WTC11 (cell line): Measurements from ENCODE around the gene INSL3. TPM values are rescaled to one million over a fixed set of nuclear protein-coding genes. Genes with fewer than 3 reads are reported as not detected.

ENCODE experiments used
- ATAC-seq: fragments of 200-7000 bp; cut with Tn5 transposase; 2 replicates; pipeline ENCODE4 v1.10.0; 2021; ENCODE audit warnings: mild to moderate bottlenecking, moderate library complexity
- CTCF ChIA-PET: fragments of 300-600 bp; sonication (Branson Sonifier 250); formaldehyde crosslinking; loops from one replicate; lab custom pipeline; 2021; ENCODE audit warnings: antibody characterized with exemption; lab: Charles Lee
- POLR2A ChIA-PET: fragments of 350-600 bp; sonication (Branson Sonifier 250); formaldehyde crosslinking; loops from one replicate; lab custom pipeline; 2021; ENCODE audit warnings: antibody characterized with exemption; lab: Charles Lee
- DNase-seq: peaks from one replicate; pipeline ENCODE4 v3.0.0; 2021; ENCODE audit warnings: low spot score
- H3K27ac Mint-ChIP-seq: 2 replicates; pipeline ENCODE4 v1.8.0; 2021; ENCODE audit warnings: mixed read lengths
- H3K27me3 Mint-ChIP-seq: 2 replicates; pipeline ENCODE4 v1.8.0; 2021; ENCODE audit warnings: low read depth, mild to moderate bottlenecking, moderate library complexity, mixed read lengths
- H3K36me3 Mint-ChIP-seq: 2 replicates; pipeline ENCODE4 v1.8.0; 2021; ENCODE audit warnings: mixed read lengths
- H3K4me1 Mint-ChIP-seq: 2 replicates; pipeline ENCODE4 v1.8.0; 2022; ENCODE audit warnings: mixed read lengths
- H3K4me3 Mint-ChIP-seq: 2 replicates; pipeline ENCODE4 v1.8.0; 2021; ENCODE audit warnings: mild to moderate bottlenecking, moderate library complexity, mixed read lengths
- H3K9me3 Mint-ChIP-seq: 2 replicates; pipeline ENCODE4 v1.8.0; 2021; ENCODE audit warnings: mixed read lengths
- ARID4B ChIP-seq: sonication (generic); formaldehyde crosslinking; IDR thresholded peaks from 2 replicates; pipeline ENCODE4 v1.8.0; 2023; ENCODE audit warnings: missing genetic modification reagents, mild to moderate bottlenecking, borderline replicate concordance
- ATF6 ChIP-seq: sonication (generic); formaldehyde crosslinking; IDR thresholded peaks from 2 replicates; pipeline ENCODE4 v1.8.1; 2023; ENCODE audit warnings: mild to moderate bottlenecking, missing genetic modification reagents
- CREB1 ChIP-seq: sonication (generic); formaldehyde crosslinking; IDR thresholded peaks from 2 replicates; pipeline ENCODE4 v1.8.0; 2023; ENCODE audit warnings: mild to moderate bottlenecking, missing genetic modification reagents
- CREM ChIP-seq: sonication (generic); formaldehyde crosslinking; IDR thresholded peaks from 2 replicates; pipeline ENCODE4 v1.8.1; 2022; ENCODE audit warnings: mild to moderate bottlenecking, missing genetic modification reagents, moderate library complexity
- ESRRA ChIP-seq: sonication (generic); formaldehyde crosslinking; IDR thresholded peaks from 2 replicates; pipeline ENCODE4 v1.8.1; 2022; ENCODE audit warnings: mild to moderate bottlenecking, missing genetic modification reagents, borderline replicate concordance
- FOXK1 ChIP-seq: sonication (generic); formaldehyde crosslinking; IDR thresholded peaks from 2 replicates; pipeline ENCODE4 v1.8.0; 2022; ENCODE audit warnings: mild to moderate bottlenecking, moderate library complexity, missing genetic modification reagents
- FOXP1 ChIP-seq: sonication (generic); formaldehyde crosslinking; IDR thresholded peaks from 2 replicates; pipeline ENCODE4 v1.8.0; 2022; ENCODE audit warnings: missing genetic modification reagents, mild to moderate bottlenecking, moderate library complexity, borderline replicate concordance
- HMGXB4 ChIP-seq: sonication (generic); formaldehyde crosslinking; IDR thresholded peaks from 2 replicates; pipeline ENCODE4 v1.8.1; 2023; ENCODE audit warnings: mild to moderate bottlenecking, moderate library complexity, missing genetic modification reagents
- KAT7 ChIP-seq: sonication (generic); formaldehyde crosslinking; IDR thresholded peaks from 2 replicates; pipeline ENCODE4 v1.8.1; 2023; ENCODE audit warnings: missing genetic modification reagents, mild to moderate bottlenecking, borderline replicate concordance
- NFE2L1 ChIP-seq: sonication (generic); formaldehyde crosslinking; IDR thresholded peaks from 2 replicates; pipeline ENCODE4 v1.8.1; 2023; ENCODE audit warnings: missing genetic modification reagents
- NFYB ChIP-seq: sonication (generic); formaldehyde crosslinking; conservative IDR thresholded peaks from 2 replicates; pipeline ENCODE4 v1.8.0; 2022; ENCODE audit warnings: low read depth, missing genetic modification reagents
- PRDM15 ChIP-seq: sonication (generic); formaldehyde crosslinking; IDR thresholded peaks from 2 replicates; pipeline ENCODE4 v1.8.0; 2022; ENCODE audit warnings: missing genetic modification reagents
- RORB ChIP-seq: fragments of 250-450 bp; sonication (Bioruptor Pico); IDR thresholded peaks from 2 replicates; pipeline ENCODE4 v1.9.0; 2021; ENCODE audit warnings: mild to moderate bottlenecking
- SMAD3 ChIP-seq: sonication (generic); formaldehyde crosslinking; IDR thresholded peaks from 2 replicates; pipeline ENCODE4 v1.8.0; 2022; ENCODE audit warnings: missing genetic modification reagents, mild to moderate bottlenecking, borderline replicate concordance
- USF1 ChIP-seq: sonication (generic); formaldehyde crosslinking; IDR thresholded peaks from 2 replicates; pipeline ENCODE4 v1.8.0; 2022; ENCODE audit warnings: mild to moderate bottlenecking, missing genetic modification reagents
- USF2 ChIP-seq: sonication (generic); formaldehyde crosslinking; IDR thresholded peaks from 2 replicates; pipeline ENCODE4 v1.8.1; 2023; ENCODE audit warnings: mild to moderate bottlenecking, missing genetic modification reagents, moderate library complexity
- ZBTB21 ChIP-seq: sonication (generic); formaldehyde crosslinking; IDR thresholded peaks from 2 replicates; pipeline ENCODE4 v1.8.1; 2023; ENCODE audit warnings: mild to moderate bottlenecking, missing genetic modification reagents, borderline replicate concordance
- ZNF121 ChIP-seq: sonication (generic); formaldehyde crosslinking; IDR thresholded peaks from 2 replicates; pipeline ENCODE4 v1.8.0; 2023; ENCODE audit warnings: missing genetic modification reagents
- ZNF232 ChIP-seq: sonication (generic); formaldehyde crosslinking; IDR thresholded peaks from 2 replicates; pipeline ENCODE4 v1.8.0; 2022; ENCODE audit warnings: mild to moderate bottlenecking, missing genetic modification reagents
- ZNF423 ChIP-seq: fragments of 250-450 bp; sonication (Bioruptor Pico); IDR thresholded peaks from 2 replicates; pipeline ENCODE4 v2.1.2; 2022; ENCODE audit warnings: mild to moderate bottlenecking, moderate library complexity
- total RNA-seq: library from RNA; stranded (reverse); gene quantifications from 3 replicates; pipeline ENCODE4 v1.2.3, GENCODE V29; 2021

Gene INSL3
- total RNA-seq, 1 experiment from 2014 or later, result 0.79 TPM

- TF ChIP-seq PRDM15 (CRISPR knock-in tag), result no peak
- no peak for TF ChIP-seq ZNF121
- TF ChIP-seq ZNF423 (CRISPR knock-in tag), result no peak
- no peak for TF ChIP-seq USF1 (CRISPR knock-in tag)
- no peak for TF ChIP-seq NFE2L1 (CRISPR knock-in tag)
- TF ChIP-seq CREB1 (CRISPR knock-in tag), result no peak
Measured at GRCh38 chr19:17860331-17860992, 39.1 kb upstream of the INSL3 start (continued).

- H3K27ac Mint-ChIP-seq, result peak within 1 kb of the TSS; percentile 97
- H3K4me1 Mint-ChIP-seq, result peaks cover 21% of the 10 kb centered on the region
- CTCF ChIA-PET, result interaction anchor here (0.5 to 2.3 kb wide), 73 partner anchors 8 to 764 kb away, joined by 3 to 148 read pairs (median 4); partner anchors contain the start of genes B3GNT3, CCDC124, JAK3 and MAP1S
- H3K4me3 Mint-ChIP-seq, result peak within 1 kb of the TSS; percentile 99
- H3K27me3 Mint-ChIP-seq, result peaks cover 5% of the 10 kb centered on the region
- POLR2A ChIA-PET, result interaction anchor here (0.6 to 1.9 kb wide), 16 partner anchors 10 to 850 kb away, joined by 3 to 41 read pairs (median 6); partner anchors contain the start of genes CCDC124, MVB12A and SLC5A5
- no peaks in the 10 kb centered on the region for H3K9me3 Mint-ChIP-seq
- DNase-seq (peak; percentile 99), ATAC-seq (peak; percentile 92)
- H3K36me3 Mint-ChIP-seq, result peaks cover 45% of the 10 kb centered on the region
- TF ChIP-seq ATF6 (CRISPR knock-in tag), result 0 out of 2 replicates have a peak, but pooled peaks have one; percentile 56
- peak; percentile 12 for TF ChIP-seq CREM (CRISPR knock-in tag)
- TF ChIP-seq ZBTB21 (CRISPR knock-in tag), result no peak
- TF ChIP-seq FOXP1 (CRISPR knock-in tag), result 0 out of 2 replicates have a peak, but pooled peaks have one; percentile 8
- TF ChIP-seq NFYB (CRISPR knock-in tag), result peak; percentile 92
- TF ChIP-seq SMAD3 (CRISPR knock-in tag), result peak; percentile 22; the same call in 1 of the 2 replicates
- TF ChIP-seq USF2 (CRISPR knock-in tag), result peak; percentile 69
- TF ChIP-seq ESRRA (CRISPR knock-in tag), result peak; percentile 25; the same call in 1 of the 2 replicates
- TF ChIP-seq FOXK1 (CRISPR knock-in tag), result peak; percentile 72; the same call in 1 of the 2 replicates
- peak; percentile 80; the same call in 1 of the 2 replicates for TF ChIP-seq ARID4B
- TF ChIP-seq HMGXB4 (CRISPR knock-in tag), result peak; percentile 89; the same call in 1 of the 2 replicates
- peak; percentile 58; the same call in 1 of the 2 replicates for TF ChIP-seq ZNF232 (CRISPR knock-in tag)
- TF ChIP-seq KAT7 (CRISPR knock-in tag), result peak; percentile 32; the same call in 1 of the 2 replicates
- TF ChIP-seq RORB (CRISPR knock-in tag), result 0 out of 2 replicates have a peak, but pooled peaks have one; percentile 55
Measured at GRCh38 chr19:17859533-17860330, 38.4 kb upstream of the INSL3 start, which contains the start of gene RPL18A. Gene RPL18A, plus strand, starts transcription at chr19:17859910. Its CDS starts 47 bp downstream, at chr19:17859957.
